HG02623 (cell line): ENCODE data around the gene KCNN3.

Experiments
- ATAC-seq: cut with Tn5 transposase; IDR thresholded peaks from one replicate; pipeline ENCODE4 v1.9.1; 2021; ENCODE audit warnings: moderate library complexity; ENCODE audit not compliant: unreplicated experiment

Gene KCNN3

GRCh38 chr1:154818911-154819310, 51.2 kb downstream of the KCNN3 start:
- ATAC-seq = no peak

- ATAC-seq = no peak
Observed at GRCh38 chr1:154816937-154817336, 53.1 kb downstream of the KCNN3 start.

- ATAC-seq = no peak
Observed at GRCh38 chr1:154816369-154816768, 53.7 kb downstream of the KCNN3 start.

- no peak for ATAC-seq
Observed at GRCh38 chr1:154813846-154814505, 56.1 kb downstream of the KCNN3 start.

- ATAC-seq = no peak
Observed at GRCh38 chr1:154813300-154813816, 56.7 kb downstream of the KCNN3 start.

GRCh38 chr1:154812877-154813276, 57.2 kb downstream of the KCNN3 start:
- ATAC-seq = no peak

- ATAC-seq = no peak
Observed at GRCh38 chr1:154810571-154810970, 59.5 kb downstream of the KCNN3 start.

- no peak for ATAC-seq
Observed at GRCh38 chr1:154809436-154810413, 60.4 kb downstream of the KCNN3 start.

- no peak for ATAC-seq
Observed at GRCh38 chr1:154808909-154809262, 61.2 kb downstream of the KCNN3 start.

- ATAC-seq = no peak
Observed at GRCh38 chr1:154808261-154808908, 61.7 kb downstream of the KCNN3 start.

- ATAC-seq = peak; percentile 68
Observed at GRCh38 chr1:154807048-154807591, 63.0 kb downstream of the KCNN3 start.

GRCh38 chr1:154806333-154806732, 63.7 kb downstream of the KCNN3 start:
- ATAC-seq = no peak

GRCh38 chr1:154802982-154803920, 66.8 kb downstream of the KCNN3 start:
- ATAC-seq = no peak

- no peak for ATAC-seq
Observed at GRCh38 chr1:154802336-154802969, 67.6 kb downstream of the KCNN3 start.

- no peak for ATAC-seq
Observed at GRCh38 chr1:154801234-154802011, 68.7 kb downstream of the KCNN3 start.

GRCh38 chr1:154799188-154799587, 70.9 kb downstream of the KCNN3 start:
- no peak for ATAC-seq

- no peak for ATAC-seq
Observed at GRCh38 chr1:154798645-154799044, 71.4 kb downstream of the KCNN3 start.

- no peak for ATAC-seq
Observed at GRCh38 chr1:154797175-154797574, 72.9 kb downstream of the KCNN3 start.
